Measurements from ENCODE around the gene SOX21.

Gene SOX21

DNA sequence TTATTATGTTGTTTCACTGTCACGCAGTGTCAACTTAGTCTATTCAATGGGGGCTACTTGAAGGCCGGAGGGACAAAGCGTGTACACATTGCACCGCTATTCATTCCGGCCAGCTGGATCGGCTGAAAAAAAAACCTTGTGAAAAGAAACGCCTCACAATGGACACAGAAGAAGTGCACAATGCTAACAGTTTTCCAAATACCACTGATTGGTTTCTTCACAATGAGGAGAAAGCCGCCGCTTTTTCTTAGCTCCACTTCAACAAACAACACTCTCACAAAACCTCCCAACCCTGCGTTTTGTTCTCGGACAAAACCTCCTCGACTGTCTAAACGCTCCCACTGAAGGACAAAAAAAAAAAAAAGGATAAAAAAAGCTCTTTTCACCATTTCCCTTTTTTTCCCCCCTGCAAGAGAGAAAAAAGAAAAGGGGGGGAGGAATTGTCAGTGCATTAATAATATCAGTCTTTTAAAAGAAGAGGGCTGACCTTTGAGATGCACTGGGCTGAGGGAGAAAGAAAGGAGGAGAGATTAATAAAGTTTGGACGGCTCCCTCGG is 5.4 kb downstream of the SOX21 start:
- Histone ChIP-seq H3K27me3 (replicated peaks; ENCODE audit: control insufficient read depth, insufficient read depth, low read length) (no peaks in the 10 kb centered on the region; the same call in none of the 2 replicates), H3K36me3 (ENCODE audit: control insufficient read depth, insufficient read depth, low read length) (no peaks in the 10 kb centered on the region), H3K4me3 (replicated peaks; ENCODE audit: low read depth, low read length) (no peak overlapping the region)
- no peak for DNase-seq (ENCODE audit: extremely low read depth, insufficient read length)
- TF ChIP-seq, protein P1, sequence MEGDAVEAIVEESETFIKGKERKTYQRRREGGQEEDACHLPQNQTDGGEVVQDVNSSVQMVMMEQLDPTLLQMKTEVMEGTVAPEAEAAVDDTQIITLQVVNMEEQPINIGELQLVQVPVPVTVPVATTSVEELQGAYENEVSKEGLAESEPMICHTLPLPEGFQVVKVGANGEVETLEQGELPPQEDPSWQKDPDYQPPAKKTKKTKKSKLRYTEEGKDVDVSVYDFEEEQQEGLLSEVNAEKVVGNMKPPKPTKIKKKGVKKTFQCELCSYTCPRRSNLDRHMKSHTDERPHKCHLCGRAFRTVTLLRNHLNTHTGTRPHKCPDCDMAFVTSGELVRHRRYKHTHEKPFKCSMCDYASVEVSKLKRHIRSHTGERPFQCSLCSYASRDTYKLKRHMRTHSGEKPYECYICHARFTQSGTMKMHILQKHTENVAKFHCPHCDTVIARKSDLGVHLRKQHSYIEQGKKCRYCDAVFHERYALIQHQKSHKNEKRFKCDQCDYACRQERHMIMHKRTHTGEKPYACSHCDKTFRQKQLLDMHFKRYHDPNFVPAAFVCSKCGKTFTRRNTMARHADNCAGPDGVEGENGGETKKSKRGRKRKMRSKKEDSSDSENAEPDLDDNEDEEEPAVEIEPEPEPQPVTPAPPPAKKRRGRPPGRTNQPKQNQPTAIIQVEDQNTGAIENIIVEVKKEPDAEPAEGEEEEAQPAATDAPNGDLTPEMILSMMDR (IDR thresholded peaks at IDR 0.05; ENCODE audit: insufficient read depth, low read length, poor library complexity, severe bottlenecking) = no peak

DNA sequence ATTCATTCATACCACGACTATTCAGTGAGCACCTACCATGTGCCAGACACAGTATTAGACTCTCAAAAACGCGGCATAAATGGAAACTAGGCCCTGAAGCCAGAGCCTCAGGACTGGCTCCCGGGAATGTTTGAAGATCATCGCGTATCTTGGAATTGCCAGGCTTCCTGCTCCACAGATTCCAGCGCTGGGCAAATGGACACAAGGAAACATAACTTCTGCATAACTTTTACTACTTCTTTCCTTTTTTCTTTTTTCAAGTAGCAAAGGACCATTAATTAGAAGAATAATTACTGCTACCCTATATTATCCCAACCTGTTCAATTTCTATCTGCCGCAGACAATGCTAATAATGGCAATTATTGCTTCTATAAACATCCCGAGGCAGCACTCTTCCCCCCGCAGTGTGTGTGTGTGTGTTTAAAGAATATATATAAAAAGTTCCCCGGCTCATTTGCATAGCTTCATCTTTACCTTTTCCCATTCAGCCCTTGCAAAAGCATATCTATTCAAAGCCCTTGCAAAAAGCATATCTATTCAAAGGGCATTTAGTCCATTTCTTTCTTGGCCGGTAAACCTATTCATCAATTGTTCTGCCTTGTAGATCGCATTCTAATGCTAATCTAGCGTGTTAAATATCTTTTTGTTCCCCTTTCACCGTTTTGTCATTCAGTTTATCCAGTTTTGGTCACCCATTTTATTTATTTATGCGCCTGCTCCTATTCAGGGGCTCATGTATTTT is 6.1 kb downstream of the SOX21 start:
- no peaks in the 10 kb centered on the region; the same call in none of the 2 replicates for H3K27me3 ChIP-seq (replicated peaks; ENCODE audit: control insufficient read depth, insufficient read depth, low read length)
- DNase-seq (ENCODE audit: extremely low read depth, insufficient read length) = no peak

GRCh38 chr13:94705081-94706030 is 7.0 kb downstream of the SOX21 start:
- Histone ChIP-seq H3K36me3 (ENCODE audit: control insufficient read depth, insufficient read depth, low read length) (no peaks in the 10 kb centered on the region), H3K27me3 (replicated peaks; ENCODE audit: control insufficient read depth, insufficient read depth, low read length) (no peaks in the 10 kb centered on the region; the same call in none of the 2 replicates), H3K4me3 (replicated peaks; ENCODE audit: low read depth, low read length) (no peak overlapping the region)
- TF ChIP-seq, protein P1 (IDR thresholded peaks at IDR 0.05; ENCODE audit: insufficient read depth, low read length, poor library complexity, severe bottlenecking) = no peak
- DNase-seq (ENCODE audit: extremely low read depth, insufficient read length) = no peak

More for the DNA sequence above, 6.1 kb downstream of the SOX21 start:
- Histone ChIP-seq H3K4me3 (replicated peaks; ENCODE audit: low read depth, low read length) (no peak overlapping the region), H3K36me3 (ENCODE audit: control insufficient read depth, insufficient read depth, low read length) (no peaks in the 10 kb centered on the region)
- TF ChIP-seq, protein P1 (IDR thresholded peaks at IDR 0.05; ENCODE audit: insufficient read depth, low read length, poor library complexity, severe bottlenecking) = no peak

DNA sequence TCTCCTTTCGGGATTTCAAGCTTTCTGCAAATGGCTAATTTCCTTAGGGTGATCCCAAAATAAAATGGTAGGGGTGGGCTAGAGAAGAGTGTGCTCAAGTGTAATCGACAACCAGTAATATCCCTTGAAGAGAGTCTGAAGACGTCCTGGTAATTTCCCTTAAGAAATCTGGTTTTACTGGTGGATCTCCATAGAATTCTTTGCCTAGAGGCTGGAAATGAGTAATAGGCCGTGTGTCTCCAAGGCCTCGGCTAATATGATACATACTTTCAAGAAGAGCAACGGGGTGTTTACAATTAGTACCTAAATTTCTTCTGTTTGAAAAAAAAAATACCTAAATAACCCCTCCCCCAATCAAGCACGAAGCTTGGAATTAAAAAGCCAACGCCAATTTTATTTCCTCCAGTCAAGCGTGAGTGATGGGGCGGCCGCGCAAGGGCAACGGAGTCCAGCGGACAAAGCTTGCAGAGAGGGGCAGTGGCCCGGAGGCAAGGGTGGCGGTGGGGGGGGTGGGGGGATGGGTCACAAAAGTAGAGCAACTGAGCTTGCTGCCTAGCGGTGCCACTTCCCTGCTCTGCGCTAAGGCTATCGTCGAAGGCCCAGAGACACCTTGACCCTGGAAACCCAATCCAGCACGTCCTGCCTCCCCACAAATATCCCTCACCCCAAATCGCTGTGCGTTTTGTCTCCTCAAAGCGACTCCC is 7.8 kb downstream of the SOX21 start:
- TF ChIP-seq, protein P1 (IDR thresholded peaks at IDR 0.05; ENCODE audit: insufficient read depth, low read length, poor library complexity, severe bottlenecking) = no peak
- H3K4me3 ChIP-seq (replicated peaks; ENCODE audit: low read depth, low read length) = no peak overlapping the region
- no peaks in the 10 kb centered on the region; the same call in none of the 2 replicates for H3K27me3 ChIP-seq (replicated peaks; ENCODE audit: control insufficient read depth, insufficient read depth, low read length)
- no peak for DNase-seq (ENCODE audit: extremely low read depth, insufficient read length)
- no peaks in the 10 kb centered on the region for H3K36me3 ChIP-seq (ENCODE audit: control insufficient read depth, insufficient read depth, low read length)

- Histone ChIP-seq H3K36me3 (ENCODE audit: control insufficient read depth, insufficient read depth, low read length) (no peaks in the 10 kb centered on the region), H3K4me3 (replicated peaks; ENCODE audit: low read depth, low read length) (no peak overlapping the region), H3K27me3 (replicated peaks; ENCODE audit: control insufficient read depth, insufficient read depth, low read length) (no peaks in the 10 kb centered on the region; the same call in none of the 2 replicates)
- TF ChIP-seq, protein P1 (IDR thresholded peaks at IDR 0.05; ENCODE audit: insufficient read depth, low read length, poor library complexity, severe bottlenecking) = no peak
- no peak for DNase-seq (ENCODE audit: extremely low read depth, insufficient read length)
Measured at GRCh38 chr13:94703721-94704314, 8.5 kb downstream of the SOX21 start.

Data from GM06990 (cell line).